HL-60 (cell line): ENCODE measurements around the gene FAT1.

Experiments used
- DNase-seq, 2 experiments: peaks; one replicate each; pipeline ENCODE4 v3.0.0-alpha.2; 2010 to 2020; ENCODE audit warnings: low read depth in 1 of 2, low spot score in 1 of 2
- H3K27ac ChIP-seq: fragments of 250-450 bp; sonication (Bioruptor Pico); replicated peaks from 2 replicates; pipeline ENCODE4 v1.5.1; 2020; ENCODE audit warnings: mild to moderate bottlenecking, moderate library complexity
- H3K27me3 ChIP-seq: fragments of 250-450 bp; sonication (Bioruptor Pico); 2 replicates; pipeline ENCODE4 v1.5.1; 2021; ENCODE audit warnings: mild to moderate bottlenecking, moderate library complexity; ENCODE audit not compliant: insufficient read depth, poor library complexity, severe bottlenecking
- H3K4me3 ChIP-seq: replicated peaks from 2 replicates; pipeline ENCODE4 v1.5.1; 2011; ENCODE audit warnings: mild to moderate bottlenecking, control low read depth, low read length; ENCODE audit not compliant: insufficient read depth
- CTCF ChIP-seq: IDR thresholded peaks from one replicate; pipeline ENCODE4 v1.5.1; 2011; ENCODE audit warnings: low read length, control low read depth, inconsistent platforms; ENCODE audit not compliant: insufficient read depth
- GABPA ChIP-seq: IDR thresholded peaks from 2 replicates; pipeline ENCODE4 v1.6.1; 2012; ENCODE audit warnings: low read depth
- POLR2AphosphoS5 ChIP-seq: IDR thresholded peaks from 2 replicates; pipeline ENCODE4 v1.6.1; 2012; ENCODE audit warnings: low read depth
- REST ChIP-seq: IDR thresholded peaks from 2 replicates; pipeline ENCODE4 v1.6.1; 2012; ENCODE audit warnings: low read depth; ENCODE audit not compliant: insufficient replicate concordance
- SPI1 ChIP-seq: IDR thresholded peaks from 2 replicates; pipeline ENCODE4 v1.6.1; 2012; ENCODE audit warnings: low read depth, mild to moderate bottlenecking, borderline replicate concordance

The FAT1 gene

DNA sequence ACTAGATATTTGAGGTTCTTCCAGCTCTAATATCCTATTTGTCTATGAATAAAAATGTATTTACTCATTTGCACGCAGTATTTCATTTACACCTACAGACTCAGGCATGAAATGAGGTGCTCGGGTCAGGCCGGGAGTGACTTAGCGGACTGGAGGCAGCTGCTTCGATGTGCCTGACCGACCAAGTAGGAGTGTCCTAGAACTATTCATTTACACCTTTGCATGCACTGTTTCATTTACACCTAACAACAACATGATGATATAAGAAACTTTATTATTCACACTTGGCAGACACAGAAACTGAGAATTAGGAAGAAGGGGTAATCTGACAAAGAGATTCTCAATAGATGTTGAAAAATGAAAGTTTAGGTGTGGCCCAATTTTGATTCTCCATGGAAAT lies 28.7 kb upstream of the FAT1 start:
- H3K4me3 ChIP-seq = no peak overlapping the region
- TF ChIP-seq CTCF (no peak), GABPA (no peak), POLR2AphosphoS5 (no peak), SPI1 (no peak), REST (no peak)
- no peaks in the 10 kb centered on the region for H3K27me3 ChIP-seq
- H3K27ac ChIP-seq = no peak overlapping the region
- DNase-seq = no peak

- H3K27ac ChIP-seq = no peak overlapping the region
- TF ChIP-seq REST (no peak), GABPA (no peak), SPI1 (no peak), CTCF (no peak), POLR2AphosphoS5 (no peak)
- no peak overlapping the region for H3K4me3 ChIP-seq
- DNase-seq = no peak
- no peaks in the 10 kb centered on the region for H3K27me3 ChIP-seq
These were observed 26.1 kb upstream of the FAT1 start for GRCh38 chr4:186749611-186750281.

GRCh38 chr4:186746581-186746980 lies 22.9 kb upstream of the FAT1 start:
- no peak for DNase-seq
- TF ChIP-seq SPI1 = no peak
- TF ChIP-seq CTCF = no peak
- TF ChIP-seq GABPA = no peak
- no peak for TF ChIP-seq REST
- TF ChIP-seq POLR2AphosphoS5 = no peak
- H3K27ac ChIP-seq = no peak overlapping the region

More at GRCh38 chr4:186746581-186746980, 22.9 kb upstream of the FAT1 start:
- H3K4me3 ChIP-seq = no peak overlapping the region
- no peaks in the 10 kb centered on the region for H3K27me3 ChIP-seq
